Central memory CD8-positive, alpha-beta T cell (primary cell): ENCODE results near the gene CCDC102B.

Experiments
- ATAC-seq: fragments of 150-1000 bp; cut with Tn5 transposase; replicated peaks from 2 replicates; pipeline ENCODE4 v1.10.0; 2022; ENCODE audit warnings: mild to moderate bottlenecking, moderate FRiP score, moderate number of reproducible peaks; ENCODE audit not compliant: poor library complexity, severe bottlenecking; ENCODE audit errors: extremely low read depth
- DNase-seq, 2 donors: peaks; one replicate each; pipeline ENCODE4 v3.0.0; 2021; ENCODE audit warnings: low spot score in 2 of 2
- H3K27ac Mint-ChIP-seq: one replicate; pipeline ENCODE4 v1.8.0; 2022; ENCODE audit warnings: low read depth, mild to moderate bottlenecking, moderate library complexity, mixed read lengths
- H3K27me3 Mint-ChIP-seq: one replicate; pipeline ENCODE4 v1.8.0; 2022; ENCODE audit warnings: mixed read lengths
- H3K36me3 Mint-ChIP-seq: one replicate; pipeline ENCODE4 v1.8.0; 2022; ENCODE audit warnings: mild to moderate bottlenecking, moderate library complexity, mixed read lengths; ENCODE audit not compliant: insufficient read depth
- H3K4me1 Mint-ChIP-seq: one replicate; pipeline ENCODE4 v1.8.0; 2022; ENCODE audit warnings: mixed read lengths
- H3K4me3 Mint-ChIP-seq: one replicate; pipeline ENCODE4 v1.8.0; 2022; ENCODE audit warnings: mild to moderate bottlenecking, moderate library complexity, mixed read lengths
- H3K9me3 Mint-ChIP-seq: one replicate; pipeline ENCODE4 v1.8.0; 2022; ENCODE audit warnings: mixed read lengths

CCDC102B gene

DNA sequence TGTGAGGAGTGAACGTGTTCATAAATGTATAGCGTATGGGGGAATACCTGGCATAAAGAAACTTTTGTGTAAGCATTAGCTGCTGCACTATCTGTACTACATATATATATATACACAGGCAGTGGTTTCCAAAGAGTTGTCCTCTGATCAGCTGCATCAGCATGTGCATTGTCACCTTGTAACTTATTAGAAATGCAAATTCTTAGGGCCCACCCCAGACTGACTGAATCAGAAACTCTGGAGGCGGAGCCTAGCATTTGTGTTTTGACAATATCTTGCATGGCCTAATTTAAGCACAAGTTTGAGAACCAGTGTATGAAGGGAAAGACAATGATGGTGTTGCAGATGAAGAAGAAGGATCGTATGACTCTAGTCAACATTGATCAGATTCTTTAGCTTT, 299.5 kb downstream of the CCDC102B start:
- Mint-ChIP-seq H3K4me3 (no peak overlapping the region), H3K9me3 (peaks cover 5% of the 10 kb centered on the region), H3K4me1 (no peaks in the 10 kb centered on the region), H3K27ac (no peak overlapping the region), H3K36me3 (no peaks in the 10 kb centered on the region), H3K27me3 (no peaks in the 10 kb centered on the region)
- no peak for DNase-seq
- ATAC-seq: no peak

DNA sequence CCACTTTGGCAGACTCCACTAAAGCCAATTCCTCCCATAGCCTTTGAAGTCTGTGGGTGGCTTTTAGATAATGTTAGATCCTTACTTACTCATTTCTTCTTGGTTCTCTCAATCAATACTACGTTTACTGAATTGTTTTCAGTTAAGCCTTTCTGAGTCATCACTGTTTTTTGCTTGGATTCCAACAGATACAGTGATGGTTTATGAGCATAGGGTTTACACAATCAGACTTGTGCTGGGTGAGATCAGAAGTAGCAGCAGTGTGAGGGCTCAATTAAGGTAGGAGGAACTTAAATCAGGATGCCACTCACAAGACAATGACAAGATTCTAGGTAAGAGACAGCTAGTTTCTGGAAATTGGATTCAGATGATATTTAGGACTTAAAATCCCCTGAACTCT, 305.1 kb downstream of the CCDC102B start:
- peaks cover 8% of the 10 kb centered on the region for H3K9me3 Mint-ChIP-seq
- no peak overlapping the region for H3K27ac Mint-ChIP-seq
- H3K4me3 Mint-ChIP-seq: no peak overlapping the region
- H3K36me3 Mint-ChIP-seq: no peaks in the 10 kb centered on the region
- no peaks in the 10 kb centered on the region for H3K27me3 Mint-ChIP-seq
- DNase-seq: no peak
- no peak for ATAC-seq
- no peaks in the 10 kb centered on the region for H3K4me1 Mint-ChIP-seq
